GM19328 (cell line): ENCODE data around the gene PRSS56.

Source experiments
- ATAC-seq: cut with Tn5 transposase; IDR thresholded peaks from one replicate; pipeline ENCODE4 v1.9.1; 2021; ENCODE audit warnings: mild to moderate bottlenecking, moderate library complexity; ENCODE audit not compliant: unreplicated experiment

Gene PRSS56

GRCh38 chr2:232501794-232502390, 18.3 kb upstream of the PRSS56 start:
- ATAC-seq: no peak

- ATAC-seq: no peak
Observed at GRCh38 chr2:232502511-232502910, 17.7 kb upstream of the PRSS56 start.

GRCh38 chr2:232502911-232503808, 17.0 kb upstream of the PRSS56 start:
- ATAC-seq: no peak

DNA sequence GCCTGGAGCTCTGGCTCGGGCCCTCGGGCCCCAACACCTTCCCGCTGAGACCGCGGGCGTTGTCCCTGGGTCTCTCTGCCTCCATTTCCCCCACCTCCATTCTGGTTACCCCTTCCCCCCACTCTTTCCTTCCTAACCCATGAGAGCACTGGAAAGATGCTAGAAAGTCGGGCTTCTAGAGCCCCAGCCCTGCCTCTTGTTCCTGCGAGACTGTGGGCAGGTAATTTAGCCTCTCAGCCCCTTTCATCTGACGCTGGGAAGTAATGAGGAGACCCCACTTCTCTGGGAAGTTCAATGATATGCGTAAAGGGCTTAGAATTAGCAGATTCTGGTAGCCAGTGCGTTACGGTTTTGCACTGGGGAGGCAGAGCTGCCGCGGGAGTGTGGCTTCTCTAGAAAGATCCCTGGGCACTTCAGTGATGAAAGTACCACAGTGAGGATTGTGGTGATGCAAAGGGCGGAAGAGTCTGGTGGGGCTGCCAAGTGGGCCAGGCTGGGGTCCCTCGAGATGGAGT, 16.3 kb upstream of the PRSS56 start:
- no peak for ATAC-seq

GRCh38 chr2:232504438-232504837, 15.8 kb upstream of the PRSS56 start:
- ATAC-seq: no peak

DNA sequence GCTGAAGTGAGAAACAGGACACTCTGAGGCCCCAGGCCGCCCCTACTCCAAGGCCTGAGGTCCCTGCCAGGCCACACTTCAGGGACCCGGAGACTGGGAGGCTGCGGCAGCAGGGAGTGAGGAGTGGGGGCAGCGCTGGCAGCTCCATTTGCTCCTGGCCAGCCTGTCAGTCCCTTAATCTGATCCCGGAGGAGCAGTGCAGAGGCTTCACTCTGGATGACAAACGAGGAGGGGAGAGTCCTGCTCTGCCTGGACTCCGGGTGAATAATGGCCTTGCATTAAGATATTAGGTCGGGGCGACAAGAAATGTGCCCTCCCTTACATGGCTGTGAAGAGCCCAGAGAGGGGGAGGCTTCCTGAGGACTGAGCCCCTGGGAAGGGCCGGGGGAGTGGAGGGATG, 14.3 kb upstream of the PRSS56 start:
- ATAC-seq: no peak

- no peak for ATAC-seq
Observed at GRCh38 chr2:232506709-232507108, 13.5 kb upstream of the PRSS56 start.

DNA sequence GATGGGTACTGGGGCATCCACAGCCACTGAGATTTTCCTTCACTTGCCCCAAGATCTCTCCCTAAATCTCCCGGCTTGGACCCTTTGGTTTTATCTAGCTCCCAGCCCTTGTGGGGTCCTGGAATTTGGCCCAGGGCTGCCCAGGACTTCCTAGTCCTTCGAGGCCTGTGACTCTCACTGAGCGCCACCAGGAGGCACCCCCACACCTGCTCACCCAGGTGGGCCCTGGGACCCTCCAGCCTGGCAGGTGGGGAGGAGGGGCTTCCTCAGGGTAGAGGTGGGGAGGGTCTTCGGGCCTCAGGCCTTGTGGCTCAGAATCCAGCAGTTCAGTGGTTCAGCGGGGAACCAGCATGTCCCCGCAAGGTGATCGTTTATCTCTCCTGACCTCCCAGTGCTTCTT, 11.9 kb upstream of the PRSS56 start:
- ATAC-seq: no peak

DNA sequence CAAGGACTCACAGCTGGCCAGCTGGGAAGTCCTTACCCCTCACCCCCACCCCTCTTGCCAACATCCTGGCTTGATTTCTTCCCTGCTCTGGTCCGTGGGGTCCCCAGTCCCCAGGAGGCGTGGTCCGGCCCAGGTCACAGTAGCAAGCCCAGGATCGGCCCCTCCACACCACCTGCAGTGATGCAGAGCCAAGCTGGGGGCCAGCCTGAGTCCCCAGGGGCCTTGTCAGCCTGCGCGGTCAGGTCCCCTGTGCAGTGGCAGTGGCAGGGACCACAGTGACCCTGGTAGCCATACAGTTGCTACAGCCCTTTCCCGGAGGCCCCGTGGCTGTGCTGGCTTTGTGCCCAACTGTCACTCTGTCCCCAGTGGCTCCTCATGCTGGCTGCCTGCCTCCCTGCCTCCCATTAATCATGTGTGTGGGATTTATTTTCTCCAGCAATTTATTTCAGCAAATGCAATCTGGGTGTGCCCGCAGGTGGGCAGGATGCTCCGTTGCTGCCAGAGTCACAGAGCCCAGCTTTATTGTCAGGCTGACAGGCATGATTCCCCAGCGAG, 8.8 kb upstream of the PRSS56 start:
- ATAC-seq: no peak

GRCh38 chr2:232512602-232513001, 7.6 kb upstream of the PRSS56 start:
- no peak for ATAC-seq

- ATAC-seq: no peak
Observed at GRCh38 chr2:232513353-232513752, 6.8 kb upstream of the PRSS56 start.

GRCh38 chr2:232515639-232516038, 4.5 kb upstream of the PRSS56 start:
- no peak for ATAC-seq

DNA sequence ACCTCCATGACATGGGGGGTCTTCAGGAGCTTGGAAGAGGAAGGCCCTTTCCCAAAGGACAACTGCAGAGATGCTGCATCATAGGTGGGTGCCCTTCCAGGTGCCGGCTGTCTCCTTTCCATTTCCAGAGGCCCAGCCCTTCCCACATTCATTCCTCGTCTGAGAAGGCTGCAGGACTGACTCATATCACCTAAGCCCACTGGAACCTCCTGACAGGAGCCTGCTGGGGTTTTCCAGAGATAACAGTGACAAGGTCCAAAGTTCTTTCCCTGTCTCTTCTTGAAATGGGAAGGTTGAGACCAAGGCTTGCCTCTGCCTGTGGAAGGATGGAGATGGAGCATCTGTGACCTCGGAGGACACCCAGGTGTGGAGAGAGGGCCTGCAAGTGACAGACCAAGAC, 3.6 kb upstream of the PRSS56 start:
- no peak for ATAC-seq

- no peak for ATAC-seq
Observed at GRCh38 chr2:232518844-232519243, 1.3 kb upstream of the PRSS56 start.

GRCh38 chr2:232520489-232520888, 301 bp downstream of the PRSS56 start:
- ATAC-seq: no peak

DNA sequence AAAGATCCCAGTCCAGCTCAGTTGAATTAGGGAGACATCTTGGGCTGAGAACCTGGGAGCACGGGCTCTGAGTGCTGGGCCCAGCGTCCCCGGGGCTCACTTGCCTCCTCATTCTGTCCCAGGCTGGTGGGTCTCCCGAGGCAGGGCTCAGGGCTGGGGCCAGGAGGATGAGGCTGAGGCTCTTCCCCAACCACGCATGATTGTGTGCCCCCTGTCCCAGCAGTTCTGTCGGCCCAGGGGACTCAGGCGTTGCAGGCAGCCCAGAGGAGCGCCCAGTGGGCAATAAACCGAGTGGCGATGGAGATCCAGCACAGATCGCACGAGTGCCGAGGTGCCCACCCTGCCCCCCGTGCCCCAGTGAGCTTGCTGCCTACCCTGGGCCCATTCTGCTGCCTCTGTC, 910 bp downstream of the PRSS56 start:
- ATAC-seq: no peak

GRCh38 chr2:232521959-232522622, 1.9 kb downstream of the PRSS56 start:
- no peak for ATAC-seq

DNA sequence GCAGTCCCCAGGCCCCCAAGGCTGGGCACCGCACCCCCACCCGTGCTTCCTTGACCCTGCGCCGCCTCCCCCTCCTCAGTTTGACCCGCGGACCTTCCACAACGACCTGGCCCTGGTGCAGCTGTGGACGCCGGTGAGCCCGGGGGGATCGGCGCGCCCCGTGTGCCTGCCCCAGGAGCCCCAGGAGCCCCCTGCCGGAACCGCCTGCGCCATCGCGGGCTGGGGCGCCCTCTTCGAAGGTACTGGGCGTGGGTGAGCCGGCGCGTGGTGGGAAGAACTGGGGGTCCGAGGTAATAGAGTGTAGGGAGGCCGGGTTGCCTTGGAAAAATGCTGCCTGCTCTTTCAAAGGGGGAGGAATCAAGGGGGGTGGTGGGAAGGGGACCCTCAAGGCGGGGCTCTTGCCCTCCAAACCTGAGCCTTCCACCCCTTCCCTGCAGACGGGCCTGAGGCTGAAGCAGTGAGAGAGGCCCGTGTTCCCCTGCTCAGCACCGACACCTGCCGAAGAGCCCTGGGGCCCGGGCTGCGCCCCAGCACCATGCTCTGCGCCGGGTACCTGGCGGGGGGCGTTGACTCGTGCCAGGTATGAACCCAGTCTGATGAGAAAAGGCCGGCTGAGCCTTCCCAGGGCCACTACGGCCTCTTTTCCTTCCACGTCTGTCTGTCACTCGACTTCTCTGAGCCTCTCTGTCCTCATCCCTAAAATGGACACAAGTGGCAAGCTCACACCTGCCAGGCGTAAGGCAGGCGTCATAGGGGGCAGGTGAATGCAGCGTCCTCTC, 2.6 kb downstream of the PRSS56 start:
- ATAC-seq: no peak

DNA sequence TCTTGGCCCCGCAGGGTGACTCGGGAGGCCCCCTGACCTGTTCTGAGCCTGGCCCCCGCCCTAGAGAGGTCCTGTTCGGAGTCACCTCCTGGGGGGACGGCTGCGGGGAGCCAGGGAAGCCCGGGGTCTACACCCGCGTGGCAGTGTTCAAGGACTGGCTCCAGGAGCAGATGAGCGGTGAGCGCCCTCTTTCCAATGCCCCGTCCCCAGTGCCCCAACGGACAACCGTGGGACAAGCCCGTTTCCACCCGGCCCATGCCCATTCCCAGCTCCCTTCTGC, 3.2 kb downstream of the PRSS56 start:
- no peak for ATAC-seq

- no peak for ATAC-seq
Observed at GRCh38 chr2:232523682-232524597, 3.8 kb downstream of the PRSS56 start.
